ENCODE measurements around the gene EXD3. TPM values are rescaled to one million over a fixed set of nuclear protein-coding genes. Genes with fewer than 3 reads are reported as not detected.

EXD3 gene
- total RNA-seq, 1 donor from 2014 or later: 8.6 TPM

DNA sequence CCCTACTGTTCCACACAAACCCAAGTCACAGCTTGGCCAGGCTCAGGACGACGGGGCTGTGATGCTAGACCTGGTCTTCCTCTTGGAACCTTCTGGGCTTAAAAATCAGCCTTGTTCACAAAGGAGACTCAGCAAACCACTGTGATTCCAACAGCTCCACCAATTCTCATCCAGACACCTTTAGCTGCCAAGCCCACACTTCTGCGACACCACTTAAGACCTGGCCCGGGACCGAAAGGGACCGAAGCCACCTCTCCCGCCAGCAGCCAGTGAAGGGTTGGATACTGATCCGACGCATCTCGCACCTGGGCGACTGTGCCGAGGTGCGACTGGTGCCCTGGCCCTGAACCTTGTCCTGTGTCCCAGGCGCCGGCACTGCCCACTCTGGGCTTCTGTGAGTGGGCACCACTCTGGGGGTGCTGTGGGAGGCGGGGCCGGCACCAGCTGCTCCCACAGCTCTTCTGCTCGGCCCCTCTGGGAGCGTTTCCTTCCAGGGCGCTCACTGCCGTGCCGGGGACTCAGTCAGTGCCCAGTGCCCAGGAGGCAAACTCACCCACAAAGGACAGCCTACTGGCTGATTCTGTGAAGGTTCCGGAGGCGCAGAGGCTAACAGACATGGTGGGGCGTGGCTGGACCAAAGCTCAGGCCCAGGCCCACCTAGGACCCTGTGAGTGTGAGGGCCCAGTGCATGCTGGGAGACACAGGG, 50.9 kb downstream of the EXD3 start:
- Histone ChIP-seq H3K27me3 (ENCODE audit: control insufficient read depth, insufficient read depth, low read length) (peaks cover 19% of the 10 kb centered on the region), H3K36me3 (ENCODE audit: control insufficient read depth, insufficient read depth, low read length) (no peaks in the 10 kb centered on the region), H3K4me3 (ENCODE audit: low read depth, low read length) (no peak overlapping the region)
- TF ChIP-seq, protein P1, sequence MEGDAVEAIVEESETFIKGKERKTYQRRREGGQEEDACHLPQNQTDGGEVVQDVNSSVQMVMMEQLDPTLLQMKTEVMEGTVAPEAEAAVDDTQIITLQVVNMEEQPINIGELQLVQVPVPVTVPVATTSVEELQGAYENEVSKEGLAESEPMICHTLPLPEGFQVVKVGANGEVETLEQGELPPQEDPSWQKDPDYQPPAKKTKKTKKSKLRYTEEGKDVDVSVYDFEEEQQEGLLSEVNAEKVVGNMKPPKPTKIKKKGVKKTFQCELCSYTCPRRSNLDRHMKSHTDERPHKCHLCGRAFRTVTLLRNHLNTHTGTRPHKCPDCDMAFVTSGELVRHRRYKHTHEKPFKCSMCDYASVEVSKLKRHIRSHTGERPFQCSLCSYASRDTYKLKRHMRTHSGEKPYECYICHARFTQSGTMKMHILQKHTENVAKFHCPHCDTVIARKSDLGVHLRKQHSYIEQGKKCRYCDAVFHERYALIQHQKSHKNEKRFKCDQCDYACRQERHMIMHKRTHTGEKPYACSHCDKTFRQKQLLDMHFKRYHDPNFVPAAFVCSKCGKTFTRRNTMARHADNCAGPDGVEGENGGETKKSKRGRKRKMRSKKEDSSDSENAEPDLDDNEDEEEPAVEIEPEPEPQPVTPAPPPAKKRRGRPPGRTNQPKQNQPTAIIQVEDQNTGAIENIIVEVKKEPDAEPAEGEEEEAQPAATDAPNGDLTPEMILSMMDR (IDR thresholded peaks at IDR 0.05; ENCODE audit: insufficient read depth, low read length, poor library complexity, severe bottlenecking): no peak
- no peak for DNase-seq (ENCODE audit: low read depth)

DNA sequence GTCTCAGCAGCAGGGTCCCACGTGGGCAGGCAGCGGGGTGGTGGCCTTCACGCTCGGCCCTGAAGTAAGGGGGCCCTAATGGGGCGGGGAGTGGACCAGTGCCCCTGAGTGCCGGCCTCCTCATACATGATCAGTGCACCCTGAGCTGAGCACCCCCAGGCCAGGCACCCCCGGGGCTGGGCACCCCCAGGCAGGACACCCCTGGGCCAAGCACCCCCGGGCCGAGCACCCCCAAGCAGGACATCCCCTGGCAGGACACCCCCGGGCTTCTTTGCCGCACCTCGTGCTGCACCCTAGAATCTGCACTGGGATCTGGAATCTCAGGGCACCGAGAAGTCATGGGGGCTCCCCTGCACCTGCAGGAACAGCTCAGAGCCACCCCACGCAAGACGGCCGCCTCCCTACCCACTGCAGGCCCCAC, 51.4 kb downstream of the EXD3 start:
- Histone ChIP-seq H3K4me3 (ENCODE audit: low read depth, low read length) (no peak overlapping the region), H3K36me3 (ENCODE audit: control insufficient read depth, insufficient read depth, low read length) (no peaks in the 10 kb centered on the region), H3K27me3 (ENCODE audit: control insufficient read depth, insufficient read depth, low read length) (peaks cover 19% of the 10 kb centered on the region)
- TF ChIP-seq, protein P1 (IDR thresholded peaks at IDR 0.05; ENCODE audit: insufficient read depth, low read length, poor library complexity, severe bottlenecking): no peak
- DNase-seq (ENCODE audit: low read depth): no peak

DNA sequence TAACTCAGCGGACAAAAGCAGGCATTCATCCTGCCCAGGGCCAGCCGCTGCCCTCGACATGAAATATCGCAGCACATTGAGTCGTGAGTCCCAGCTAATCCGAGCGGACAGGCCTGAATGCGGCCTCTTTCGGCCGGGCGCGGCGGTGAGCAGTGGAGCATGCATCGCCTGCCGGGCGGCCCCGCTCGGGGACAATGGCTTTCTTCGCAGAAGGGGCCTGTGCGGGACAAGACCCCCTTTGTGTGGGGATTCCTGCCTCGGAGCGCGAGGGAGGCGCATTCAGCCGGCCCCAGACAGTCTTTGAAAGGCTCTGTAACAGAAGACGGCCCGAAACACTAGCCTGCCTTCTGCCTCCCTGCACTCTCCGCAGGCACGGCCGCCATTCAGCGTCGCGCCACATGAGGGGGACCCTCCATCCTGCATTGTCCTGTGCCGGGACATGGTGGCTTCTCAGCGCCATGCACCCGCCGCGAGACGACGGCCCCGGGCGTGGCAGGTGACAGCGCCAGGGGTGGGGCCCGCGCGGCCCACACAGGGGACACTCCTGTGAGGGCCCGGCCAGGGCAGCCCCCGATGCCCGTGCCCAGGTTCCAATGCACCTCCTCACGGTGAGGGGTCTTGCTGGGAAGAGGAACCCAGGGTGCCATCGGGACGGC, 52.0 kb downstream of the EXD3 start:
- no peak overlapping the region for H3K4me3 ChIP-seq (ENCODE audit: low read depth, low read length)
- H3K36me3 ChIP-seq (ENCODE audit: control insufficient read depth, insufficient read depth, low read length): no peaks in the 10 kb centered on the region
- H3K27me3 ChIP-seq (ENCODE audit: control insufficient read depth, insufficient read depth, low read length): peaks cover 19% of the 10 kb centered on the region
- no peak for DNase-seq (ENCODE audit: low read depth)
- TF ChIP-seq, protein P1 (IDR thresholded peaks at IDR 0.05; ENCODE audit: insufficient read depth, low read length, poor library complexity, severe bottlenecking): no peak

DNA sequence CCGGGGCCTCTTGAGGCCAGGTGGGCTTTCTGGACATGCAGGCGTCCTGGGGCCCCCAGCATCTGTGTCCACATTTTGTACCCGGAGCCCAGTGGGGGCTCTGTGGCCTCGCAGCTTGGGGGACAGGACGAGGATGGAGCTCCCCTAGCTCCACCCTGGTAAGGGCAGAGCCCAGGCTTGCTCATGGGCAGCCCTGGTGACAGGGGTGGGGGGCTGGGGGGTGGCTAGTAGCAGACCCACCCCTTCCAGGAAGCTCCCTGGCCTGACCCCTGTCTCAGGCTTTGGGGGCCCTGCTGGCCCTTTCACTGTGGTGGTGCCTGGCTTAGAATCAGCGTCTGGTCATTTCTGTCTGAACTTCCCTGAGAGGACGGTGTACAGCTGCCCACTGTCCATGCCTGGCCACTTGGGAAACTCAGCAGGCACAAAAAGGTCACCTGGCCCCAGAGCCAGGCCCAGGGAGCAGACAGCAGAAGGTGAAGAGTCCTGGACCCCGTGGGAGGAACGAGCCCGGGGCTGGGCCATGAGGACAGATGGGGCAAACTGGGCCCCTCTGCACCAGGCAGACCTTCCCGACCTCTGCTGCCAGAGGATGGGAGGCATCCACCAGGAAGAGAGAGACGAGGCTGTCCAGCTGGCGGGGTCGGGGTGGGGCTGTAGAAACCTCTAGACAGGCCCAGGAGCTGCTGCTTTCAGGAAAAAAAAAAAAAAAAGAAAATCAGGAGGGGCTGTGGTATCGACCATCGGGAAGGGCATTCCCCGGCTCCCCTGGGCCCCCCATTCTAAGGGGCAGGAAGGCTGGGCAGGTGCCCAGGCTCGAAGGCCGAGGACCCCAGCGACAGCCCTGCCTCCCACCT, 52.8 kb downstream of the EXD3 start:
- no peaks in the 10 kb centered on the region for H3K36me3 ChIP-seq (ENCODE audit: control insufficient read depth, insufficient read depth, low read length)
- DNase-seq (ENCODE audit: low read depth): no peak
- TF ChIP-seq, protein P1 (IDR thresholded peaks at IDR 0.05; ENCODE audit: insufficient read depth, low read length, poor library complexity, severe bottlenecking): no peak
- H3K27me3 ChIP-seq (ENCODE audit: control insufficient read depth, insufficient read depth, low read length): peaks cover 19% of the 10 kb centered on the region
- H3K4me3 ChIP-seq (ENCODE audit: low read depth, low read length): no peak overlapping the region

DNA sequence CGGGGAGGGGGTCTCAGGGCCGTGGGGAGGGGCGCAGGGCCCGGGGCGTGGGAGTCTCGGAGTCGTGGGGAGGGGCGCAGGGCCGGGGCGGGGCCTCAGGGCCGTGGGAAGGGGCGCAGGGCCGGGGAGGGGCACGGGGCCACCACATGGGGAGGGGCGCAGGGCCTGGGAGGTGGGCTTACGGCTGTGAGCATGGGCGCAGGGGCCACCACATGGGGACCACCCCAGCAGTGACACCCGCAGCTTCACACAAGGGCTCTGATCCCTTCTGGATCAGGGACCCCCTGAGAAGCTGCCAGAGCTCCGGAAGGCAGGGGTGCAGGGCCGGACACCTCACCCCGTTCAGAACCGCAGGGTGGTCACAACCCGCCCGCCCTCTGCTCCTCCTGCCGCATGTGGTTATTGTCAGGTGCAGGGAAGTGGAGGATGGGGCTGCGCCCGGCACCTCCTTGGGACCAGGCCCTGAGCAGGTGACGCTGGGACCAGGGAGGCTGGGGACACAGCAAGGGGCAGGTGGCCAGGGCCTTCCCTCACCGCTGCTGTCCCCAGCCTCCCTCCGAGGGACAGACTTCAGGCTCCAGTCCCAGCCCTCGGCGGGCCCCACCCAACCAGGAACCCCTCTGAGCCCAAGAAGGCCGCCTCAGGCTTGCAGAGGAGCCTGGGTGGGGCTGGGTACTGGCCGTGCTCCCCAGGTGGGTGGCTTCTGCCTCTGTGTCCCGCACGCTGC, 53.7 kb downstream of the EXD3 start:
- TF ChIP-seq, protein P1 (IDR thresholded peaks at IDR 0.05; ENCODE audit: insufficient read depth, low read length, poor library complexity, severe bottlenecking): no peak
- Histone ChIP-seq H3K4me3 (ENCODE audit: low read depth, low read length) (no peak overlapping the region), H3K36me3 (ENCODE audit: control insufficient read depth, insufficient read depth, low read length) (no peaks in the 10 kb centered on the region), H3K27me3 (ENCODE audit: control insufficient read depth, insufficient read depth, low read length) (peaks cover 19% of the 10 kb centered on the region)
- no peak for DNase-seq (ENCODE audit: low read depth)
